Measurements from ENCODE around the gene SIN3A. TPM values are rescaled to one million over a fixed set of nuclear protein-coding genes. Genes with fewer than 3 reads are reported as not detected.

Gene SIN3A
- total and polyA plus RNA-seq, 2 of the 8 experiments (the other 6 are each of a cell fraction or from before 2014, with no cell fraction given) = 69.5 to 109 TPM

DNA sequence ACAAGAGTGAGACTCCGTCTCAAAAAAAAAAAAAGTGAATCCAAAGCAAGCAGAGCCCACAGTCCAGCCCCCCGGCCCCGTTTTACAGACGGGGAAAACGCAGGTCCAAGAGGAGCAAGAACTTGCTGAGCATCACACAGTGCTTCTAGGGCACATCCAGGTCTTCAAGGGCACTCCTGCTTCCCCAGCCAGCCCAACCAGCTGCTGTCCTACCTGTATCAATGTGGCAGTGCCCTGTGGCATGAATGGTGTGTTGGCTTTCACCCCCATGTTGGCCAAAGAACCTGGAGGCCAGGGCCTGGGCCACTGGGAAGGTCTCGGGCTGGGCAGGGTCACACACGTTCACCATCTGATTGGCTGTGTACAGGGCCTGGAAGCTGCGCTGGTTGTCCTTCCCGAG, 87.7 kb downstream of the SIN3A start:
- CTCF ChIA-PET (ENCODE audit: partially characterized antibody) = interaction anchor here (1.2 to 1.8 kb wide), 2 partner anchors 10 to 35 kb away, joined by 3 to 11 read pairs; no protein-coding TSS in a partner anchor
- Histone ChIP-seq H2BK120ac (replicated peaks; ENCODE audit: low read depth, low read length) (no peak overlapping the region), H3K4me2 (ENCODE audit: insufficient read depth in 1 of 2, low read depth in 2 of 2, low read length in 2 of 2) (no peak overlapping the region), H3K27ac (ENCODE audit: low read depth, low read length) (no peak overlapping the region), H3K9me3 (ENCODE audit: insufficient read depth in 2 of 2, low read depth in 1 of 2, low read length in 1 of 2) (no peaks in the 10 kb centered on the region), H2BK12ac (ENCODE audit: low read depth, low read length) (no peak overlapping the region), H3K56ac (replicated peaks; ENCODE audit: insufficient read length, low read depth, low read length) (no peak overlapping the region), H3K4me1 (replicated peaks in 1 of 4; ENCODE audit: control insufficient read depth in 3 of 4, insufficient read depth in 4 of 4, low read length in 3 of 4) (peaks cover 0 to 4% (median 1%) of the 10 kb centered on the region in 4 experiments; a peak in 4 of 7 replicates), H3K4ac (replicated peaks; ENCODE audit: insufficient read length, low read depth, low read length) (no peak overlapping the region), H3K27me3 (replicated peaks in 1 of 4; ENCODE audit: control insufficient read depth in 3 of 4, extremely low read depth in 1 of 4, insufficient read depth in 3 of 4, low read length in 3 of 4) (no peaks in the 10 kb centered on the region), H3K23me2 (ENCODE audit: low read depth, low read length) (peaks cover 2% of the 10 kb centered on the region), H3K18ac (ENCODE audit: extremely low read depth, low read length) (no peak overlapping the region), H3K79me2 (ENCODE audit: control insufficient read depth in 1 of 2, insufficient read depth in 2 of 2, low read length in 2 of 2) (no peaks in the 10 kb centered on the region), H2BK20ac (ENCODE audit: low read length) (no peak overlapping the region), H3K9ac (replicated peaks in 1 of 4; ENCODE audit: extremely low read depth in 1 of 4, low read depth in 3 of 4, low read length in 3 of 4) (no peak overlapping the region), H2AFZ (ENCODE audit: low read length) (no peak overlapping the region), H2BK15ac (ENCODE audit: low read length) (no peak overlapping the region), H2AK5ac (ENCODE audit: low read depth, low read length) (no peak overlapping the region), H3K79me1 (ENCODE audit: low read depth, low read length) (no peaks in the 10 kb centered on the region), H3K14ac (ENCODE audit: insufficient read length) (no peak overlapping the region), H4K5ac (ENCODE audit: insufficient read length, low read depth, low read length) (no peak overlapping the region), H2BK5ac (ENCODE audit: low read depth, low read length) (no peak overlapping the region), H4K8ac (ENCODE audit: extremely low read depth, insufficient read depth, low read length) (peak overlapping the region; percentile 35; the same call in 1 of the 2 replicates), H3K36me3 (ENCODE audit: control insufficient read depth in 2 of 4, insufficient read depth in 4 of 4, low read length in 3 of 4) (peaks cover 0 to 10% (median 5%) of the 10 kb centered on the region in 4 experiments; a peak in 5 of 8 replicates), H3K4me3 (ENCODE audit: extremely low read depth in 1 of 4, insufficient read depth in 2 of 4, low read depth in 3 of 4, low read length in 4 of 4) (no peak overlapping the region), H4K91ac (replicated peaks; ENCODE audit: insufficient read length, low read length) (no peak overlapping the region), H4K20me1 (replicated peaks in 1 of 2; ENCODE audit: control insufficient read depth in 1 of 2, insufficient read depth in 2 of 2, low read length in 2 of 2) (peaks cover 0 to 5% of the 10 kb centered on the region in 2 experiments), H3K23ac (ENCODE audit: insufficient read length) (no peak overlapping the region)
- DNase-seq (ENCODE audit: low read depth in 1 of 2, low spot score in 2 of 2) = no peak
- WGBS, 2 experiments (ENCODE audit: extremely low coverage in 1 of 2, insufficient coverage in 1 of 2, insufficient read length in 1 of 2, insufficient replicate concordance in 2 of 2, low coverage in 1 of 2, low lambda C conversion rate in 2 of 2, missing lambda C conversion rate in 1 of 2) = 91% methylated on average over 9 of the region's 9 CpGs; no CpG with 5 or more reads in 1 of the 2 experiments
- FAIRE-seq = no peak
- POLR2A ChIA-PET (ENCODE audit: partially characterized antibody) = interaction anchor here (0.6 to 6.5 kb wide), 5 partner anchors 8 to 360 kb away, joined by 3 to 69 read pairs (median 4); partner anchors contain the start of gene NEIL1
- TF ChIP-seq ASH2L (IDR thresholded peaks at IDR 0.05; ENCODE audit: low read length) = no peak
- TF ChIP-seq BRCA1 (IDR thresholded peaks at IDR 0.05; ENCODE audit: low read depth, low read length) = no peak
- no peak for TF ChIP-seq BACH1 (IDR thresholded peaks at IDR 0.05; ENCODE audit: low read length)
- no peak for TF ChIP-seq TEAD4 (IDR thresholded peaks at IDR 0.05; ENCODE audit: low read depth, low read length)
- TF ChIP-seq CHD1 (IDR thresholded peaks at IDR 0.05; ENCODE audit: low read depth, low read length) = no peak
- TF ChIP-seq, protein P1, sequence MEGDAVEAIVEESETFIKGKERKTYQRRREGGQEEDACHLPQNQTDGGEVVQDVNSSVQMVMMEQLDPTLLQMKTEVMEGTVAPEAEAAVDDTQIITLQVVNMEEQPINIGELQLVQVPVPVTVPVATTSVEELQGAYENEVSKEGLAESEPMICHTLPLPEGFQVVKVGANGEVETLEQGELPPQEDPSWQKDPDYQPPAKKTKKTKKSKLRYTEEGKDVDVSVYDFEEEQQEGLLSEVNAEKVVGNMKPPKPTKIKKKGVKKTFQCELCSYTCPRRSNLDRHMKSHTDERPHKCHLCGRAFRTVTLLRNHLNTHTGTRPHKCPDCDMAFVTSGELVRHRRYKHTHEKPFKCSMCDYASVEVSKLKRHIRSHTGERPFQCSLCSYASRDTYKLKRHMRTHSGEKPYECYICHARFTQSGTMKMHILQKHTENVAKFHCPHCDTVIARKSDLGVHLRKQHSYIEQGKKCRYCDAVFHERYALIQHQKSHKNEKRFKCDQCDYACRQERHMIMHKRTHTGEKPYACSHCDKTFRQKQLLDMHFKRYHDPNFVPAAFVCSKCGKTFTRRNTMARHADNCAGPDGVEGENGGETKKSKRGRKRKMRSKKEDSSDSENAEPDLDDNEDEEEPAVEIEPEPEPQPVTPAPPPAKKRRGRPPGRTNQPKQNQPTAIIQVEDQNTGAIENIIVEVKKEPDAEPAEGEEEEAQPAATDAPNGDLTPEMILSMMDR (IDR thresholded peaks at IDR 0.05; ENCODE audit: control extremely low read depth in 1 of 3, insufficient read depth in 1 of 3, low read depth in 1 of 3, low read length in 3 of 3) = no peak
- no peak for TF ChIP-seq JUN (IDR thresholded peaks at IDR 0.05; ENCODE audit: low read depth, low read length)
- TF ChIP-seq NRF1 (IDR thresholded peaks at IDR 0.05; ENCODE audit: low read depth, low read length) = no peak
- TF ChIP-seq, protein P2, sequence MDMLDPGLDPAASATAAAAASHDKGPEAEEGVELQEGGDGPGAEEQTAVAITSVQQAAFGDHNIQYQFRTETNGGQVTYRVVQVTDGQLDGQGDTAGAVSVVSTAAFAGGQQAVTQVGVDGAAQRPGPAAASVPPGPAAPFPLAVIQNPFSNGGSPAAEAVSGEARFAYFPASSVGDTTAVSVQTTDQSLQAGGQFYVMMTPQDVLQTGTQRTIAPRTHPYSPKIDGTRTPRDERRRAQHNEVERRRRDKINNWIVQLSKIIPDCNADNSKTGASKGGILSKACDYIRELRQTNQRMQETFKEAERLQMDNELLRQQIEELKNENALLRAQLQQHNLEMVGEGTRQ (IDR thresholded peaks at IDR 0.05; ENCODE audit: low read length) = no peak
- no peak for TF ChIP-seq SIRT6 (IDR thresholded peaks at IDR 0.05; ENCODE audit: low read length)

Measured in H1 (cell line).